HG03196 (cell line): Measurements from ENCODE around the gene RSPH10B2.
A peak's percentile ranks its signal among the peaks of the same experiment; 100 is the strongest.
"Not testable (repeated sequence)": the region's sequence is repeated elsewhere in the genome, so short reads cannot be mapped to it uniquely, and the experiment has no call there.

ENCODE experiments used
- ATAC-seq: cut with Tn5 transposase; IDR thresholded peaks from one replicate; pipeline ENCODE4 v1.9.1; 2021; ENCODE audit not compliant: unreplicated experiment

RSPH10B2 gene

GRCh38 chr7:6781581-6781980 lies 27.7 kb downstream of the RSPH10B2 start:
- not testable (repeated sequence) for ATAC-seq

GRCh38 chr7:6789353-6789752 lies 35.5 kb downstream of the RSPH10B2 start:
- not testable (repeated sequence) for ATAC-seq

GRCh38 chr7:6792113-6792872 lies 38.4 kb downstream of the RSPH10B2 start:
- not testable (repeated sequence) for ATAC-seq

- not testable (repeated sequence) for ATAC-seq
These were observed 40.4 kb downstream of the RSPH10B2 start for GRCh38 chr7:6794276-6794675.

GRCh38 chr7:6797218-6797617 lies 43.3 kb downstream of the RSPH10B2 start:
- ATAC-seq: not testable (repeated sequence)

- ATAC-seq: not testable (repeated sequence)
These were observed 44.1 kb downstream of the RSPH10B2 start for GRCh38 chr7:6798047-6798446.

- not testable (repeated sequence) for ATAC-seq
These were observed 46.0 kb downstream of the RSPH10B2 start for GRCh38 chr7:6799887-6800286.

GRCh38 chr7:6800331-6800730 lies 46.4 kb downstream of the RSPH10B2 start:
- not testable (repeated sequence) for ATAC-seq

GRCh38 chr7:6807393-6807918 lies 53.6 kb downstream of the RSPH10B2 start:
- ATAC-seq: not testable (repeated sequence)

GRCh38 chr7:6807959-6808358 lies 54.1 kb downstream of the RSPH10B2 start:
- not testable (repeated sequence) for ATAC-seq

- not testable (repeated sequence) for ATAC-seq
These were observed 59.1 kb downstream of the RSPH10B2 start for GRCh38 chr7:6813011-6813410.

GRCh38 chr7:6815470-6815869 lies 61.6 kb downstream of the RSPH10B2 start:
- ATAC-seq: not testable (repeated sequence)

- not testable (repeated sequence) for ATAC-seq
These were observed 67.7 kb downstream of the RSPH10B2 start for GRCh38 chr7:6821622-6822021.

- ATAC-seq: peak; percentile 44
These were observed 71.6 kb downstream of the RSPH10B2 start for GRCh38 chr7:6825236-6826125.

- peak; percentile 99 for ATAC-seq
These were observed 72.2 kb downstream of the RSPH10B2 start, which contains the start of gene CCZ1B for GRCh38 chr7:6826151-6826550. CCZ1B (minus strand) TSS chr7:6826275; CDS start chr7:6826197, 78 bp downstream.

- ATAC-seq: not testable (repeated sequence)
These were observed 73.3 kb downstream of the RSPH10B2 start for GRCh38 chr7:6827180-6827579.

- ATAC-seq: not testable (repeated sequence)
These were observed 75.7 kb downstream of the RSPH10B2 start for GRCh38 chr7:6829616-6830015.

GRCh38 chr7:6830026-6830425 lies 76.1 kb downstream of the RSPH10B2 start:
- ATAC-seq: not testable (repeated sequence)

- ATAC-seq: no peak
These were observed 77.3 kb downstream of the RSPH10B2 start for GRCh38 chr7:6831018-6831725.

- ATAC-seq: no peak
These were observed 79.7 kb downstream of the RSPH10B2 start for GRCh38 chr7:6833636-6834035.

GRCh38 chr7:6835521-6835920 lies 81.6 kb downstream of the RSPH10B2 start:
- not testable (repeated sequence) for ATAC-seq
